ENCODE results near the gene DTD1. TPM values are rescaled to one million over a fixed set of nuclear protein-coding genes. Genes with fewer than 3 reads are reported as not detected.

DTD1 gene
- total RNA-seq, 1 donor from 2014 or later: 20.1 TPM

- intact Hi-C loops (cut with micrococcal nuclease): no loop called here
These were observed 200.2 kb downstream of the DTD1 start for GRCh38 chr20:18788021-18788420.

GRCh38 chr20:18790787-18791186, 202.9 kb downstream of the DTD1 start:
- intact Hi-C loops (cut with micrococcal nuclease): loop anchor here (5.0 to 10.0 kb wide), 4 partner anchors 156 to 1227 kb away; partner anchors contain the start of genes MGME1, NAA20, RRBP1 and SNX5

GRCh38 chr20:18793625-18794427, 206.0 kb downstream of the DTD1 start:
- intact Hi-C loops (cut with micrococcal nuclease): loop anchor here (1.0 to 10.0 kb wide), 14 partner anchors 159 to 1919 kb away; partner anchors contain the start of genes CFAP61, CRNKL1, DZANK1 and KAT14

GRCh38 chr20:18794428-18794787, 206.6 kb downstream of the DTD1 start:
- intact Hi-C loops (cut with micrococcal nuclease): loop anchor here (1.0 to 10.0 kb wide), 12 partner anchors 160 to 1918 kb away; partner anchors contain the start of genes CFAP61, CRNKL1, MGME1 and NAA20

- intact Hi-C loops (cut with micrococcal nuclease): loop anchor here (2.0 to 10.0 kb wide), 2 partner anchors 161 to 1917 kb away; partner anchors contain the start of gene RALGAPA2
These were observed 207.5 kb downstream of the DTD1 start for GRCh38 chr20:18795366-18795765.

GRCh38 chr20:18796282-18796833, 208.5 kb downstream of the DTD1 start:
- intact Hi-C loops (cut with micrococcal nuclease): loop anchor here (10.0 kb wide), 1 partner anchor 162 kb away; no protein-coding TSS in a partner anchor

GRCh38 chr20:18801516-18801915, 213.7 kb downstream of the DTD1 start:
- intact Hi-C loops (cut with micrococcal nuclease): no loop called here

GRCh38 chr20:18802012-18802634, 214.3 kb downstream of the DTD1 start:
- intact Hi-C loops (cut with micrococcal nuclease): no loop called here

GRCh38 chr20:18805881-18806280, 218.0 kb downstream of the DTD1 start:
- intact Hi-C loops (cut with micrococcal nuclease): no loop called here

- intact Hi-C loops (cut with micrococcal nuclease): no loop called here
These were observed 220.9 kb downstream of the DTD1 start for GRCh38 chr20:18808712-18809111.

- intact Hi-C loops (cut with micrococcal nuclease): no loop called here
These were observed 223.3 kb downstream of the DTD1 start for GRCh38 chr20:18811186-18811585.

- intact Hi-C loops (cut with micrococcal nuclease): no loop called here
These were observed 224.1 kb downstream of the DTD1 start for GRCh38 chr20:18811904-18812303.

- intact Hi-C loops (cut with micrococcal nuclease): no loop called here
These were observed 225.6 kb downstream of the DTD1 start, which contains the start of gene SCP2D1 for GRCh38 chr20:18813483-18813882. Gene SCP2D1, plus strand, starts transcription at chr20:18813783. Its CDS starts 33 bp downstream, at chr20:18813816.

- intact Hi-C loops (cut with micrococcal nuclease): no loop called here
These were observed 227.5 kb downstream of the DTD1 start for GRCh38 chr20:18815194-18815942.

Other genes with a start within 250 kb of the DTD1 start
- gene DZANK1, start 121.0 kb upstream of the DTD1 start, total RNA-seq: 1.1 and 1.9 TPM in 2 replicates
- 10.4 and 10.7 TPM in 2 replicates for gene POLR3F, start 120.7 kb upstream of the DTD1 start, total RNA-seq
- gene RBBP9, start 90.8 kb upstream of the DTD1 start, total RNA-seq: 13.9 and 15.8 TPM in 2 replicates
- 116 TPM in 2 replicates for gene SEC23B, start 80.1 kb upstream of the DTD1 start, total RNA-seq
- gene SMIM26, start 20.6 kb upstream of the DTD1 start, total RNA-seq: 46.8 and 49.3 TPM in 2 replicates
- gene SCP2D1, start 225.7 kb downstream of the DTD1 start, total RNA-seq: not detected in 2 replicates

Measured in T-helper 1 cell treated with Interleukin-12 subunit alpha and Interleukin-12 subunit beta and Interleukin-4 antibody, amounts not matched to agents 30 ng/mL and 1 ng/mL, for 36 hours (primary cell).